Gastroesophageal sphincter (tissue), 4 donors: ENCODE measurements around the gene SP140L. TPM values are rescaled to one million over a fixed set of nuclear protein-coding genes. Genes with fewer than 3 reads are reported as not detected.

ENCODE experiments used
- ATAC-seq: fragments of 150-250 bp; one replicate; pipeline ENCODE4 v1.9.1; 2016; ENCODE audit warnings: mild to moderate bottlenecking, moderate library complexity
- H3K27ac ChIP-seq, 4 donors: fragments of 200-600 bp; sonication (generic) in 3 of 4; 1 replicate in 3 of 4; 2 replicates in 1 of 4; pipeline ENCODE4 v1.5.1; 2016 to 2019
- H3K27me3 ChIP-seq: fragments of 200-600 bp; sonication (generic); one replicate; pipeline ENCODE4 v1.5.1; 2019
- H3K36me3 ChIP-seq, 2 donors: fragments of 200-600 bp; sonication (generic); one replicate each; pipeline ENCODE4 v1.5.1; 2019; ENCODE audit warnings: control low read depth in 1 of 2
- H3K4me1 ChIP-seq, 3 donors: fragments of 200-600 bp; sonication (generic); 1 replicate in 2 of 3; 2 replicates in 1 of 3; pipeline ENCODE4 v1.5.1; 2016 to 2019; ENCODE audit warnings: control low read depth in 2 of 3
- H3K4me3 ChIP-seq, 2 donors: fragments of 200-600 bp; sonication (generic); one replicate each; pipeline ENCODE4 v1.5.1; 2019; ENCODE audit warnings: mild to moderate bottlenecking in 1 of 2, moderate library complexity in 1 of 2
- H3K9me3 ChIP-seq, 3 donors: fragments of 200-600 bp; sonication (generic); one replicate each; pipeline ENCODE4 v1.5.1; 2017 to 2019; ENCODE audit warnings: control low read depth in 2 of 3
- EP300 ChIP-seq: sonication (generic); formaldehyde crosslinking; IDR thresholded peaks from one replicate; pipeline ENCODE4 v1.6.1; 2017; ENCODE audit warnings: antibody characterized with exemption, mild to moderate bottlenecking
- POLR2A ChIP-seq, 2 donors: fragments of 450-650 bp; IDR thresholded peaks; one replicate each; pipeline ENCODE4 v1.6.1; 2017; ENCODE audit warnings: antibody characterized with exemption in 2 of 2, mild to moderate bottlenecking in 2 of 2, moderate library complexity in 1 of 2
- POLR2AphosphoS5 ChIP-seq: sonication (generic); formaldehyde crosslinking; IDR thresholded peaks from one replicate; pipeline ENCODE4 v1.6.1; 2017; ENCODE audit warnings: antibody characterized with exemption
- WGBS, 2 donors: methylation state at CpG; one replicate each; pipeline ENCODE4 v1.1.5; 2018; ENCODE audit warnings: low coverage in 1 of 2; 5-methylcytosine and 5-hydroxymethylcytosine counted together
- total RNA-seq, 4 donors: library from RNA; depleted of rRNA; stranded (reverse); fragments of >200 nt; gene quantifications; one replicate each; pipeline ENCODE4 v1.1.0, GENCODE V29; 2016
- TF ChIP-seq, protein P1 (sequence below), 4 experiments: fragments of 200-600 bp in 2 of 4; fragments of 450-650 bp in 2 of 4; sonication (generic) in 1 of 4; IDR thresholded peaks; one replicate each; pipeline ENCODE4 v1.5.1; 2017 to 2019; ENCODE audit warnings: antibody characterized with exemption in 4 of 4, mild to moderate bottlenecking in 2 of 4, moderate library complexity in 2 of 4

The SP140L gene
- total RNA-seq, 4 donors from 2014 or later: 6.1 to 11.0 (median 7.6) TPM

DNA sequence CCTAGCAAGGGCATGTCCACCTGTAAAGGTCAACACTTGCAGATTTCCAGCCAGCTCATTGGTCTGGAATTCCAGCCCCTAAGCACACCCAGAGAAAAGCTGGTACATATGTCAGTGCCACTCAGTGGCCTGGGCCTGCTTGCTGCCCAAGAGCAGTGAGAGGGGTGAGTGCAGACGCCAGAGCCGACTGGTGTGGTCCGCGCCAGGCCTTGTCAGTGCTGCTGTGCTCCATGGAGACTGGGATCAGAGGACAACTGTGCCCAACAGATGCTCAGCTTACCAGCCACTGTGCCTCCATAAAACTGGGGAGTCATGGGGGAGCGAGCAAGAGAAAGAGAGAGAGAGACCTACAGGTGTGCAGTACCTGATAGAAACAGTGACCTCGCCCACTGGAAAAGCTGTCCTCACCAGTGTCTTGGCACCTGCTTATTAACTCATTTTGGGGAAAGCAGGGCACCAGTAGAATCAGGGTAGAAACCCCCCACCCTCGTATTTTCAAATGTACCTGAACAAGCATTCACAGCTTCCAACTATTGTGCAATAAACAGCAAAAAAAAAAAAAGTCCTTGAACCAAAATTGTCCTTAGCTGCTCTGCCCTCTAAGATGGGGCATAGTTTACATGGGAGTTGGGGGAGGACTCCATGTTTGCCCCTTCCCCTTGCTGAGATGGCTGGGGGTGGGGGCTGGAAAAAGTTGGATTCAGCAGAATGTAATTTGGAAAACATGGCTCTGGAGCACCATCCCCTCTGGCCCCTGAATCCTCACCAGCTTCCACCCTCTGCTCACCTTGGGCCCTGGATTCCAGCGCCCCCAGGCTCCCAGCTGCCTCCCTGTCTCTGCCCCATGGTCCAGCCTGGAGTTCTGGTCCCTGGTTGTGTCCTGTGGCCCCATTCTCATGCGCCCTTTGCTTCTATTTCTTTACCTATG, 1.4 kb upstream of the SP140L start:
- WGBS, 2 donors: 95% methylated on average over 3 of the region's 9 CpGs
- no peak for ATAC-seq
- Histone ChIP-seq H3K27ac (no peak overlapping the region), H3K36me3 (peaks cover 0 to 4% of the 10 kb centered on the region in 2 donors), H3K27me3 (no peaks in the 10 kb centered on the region), H3K4me3 (no peak overlapping the region), H3K4me1 (peaks cover 0 to 20% (median 0%) of the 10 kb centered on the region in 3 donors), H3K9me3 (peaks cover 0 to 26% (median 0%) of the 10 kb centered on the region in 3 donors)
- no peak for TF ChIP-seq EP300

DNA sequence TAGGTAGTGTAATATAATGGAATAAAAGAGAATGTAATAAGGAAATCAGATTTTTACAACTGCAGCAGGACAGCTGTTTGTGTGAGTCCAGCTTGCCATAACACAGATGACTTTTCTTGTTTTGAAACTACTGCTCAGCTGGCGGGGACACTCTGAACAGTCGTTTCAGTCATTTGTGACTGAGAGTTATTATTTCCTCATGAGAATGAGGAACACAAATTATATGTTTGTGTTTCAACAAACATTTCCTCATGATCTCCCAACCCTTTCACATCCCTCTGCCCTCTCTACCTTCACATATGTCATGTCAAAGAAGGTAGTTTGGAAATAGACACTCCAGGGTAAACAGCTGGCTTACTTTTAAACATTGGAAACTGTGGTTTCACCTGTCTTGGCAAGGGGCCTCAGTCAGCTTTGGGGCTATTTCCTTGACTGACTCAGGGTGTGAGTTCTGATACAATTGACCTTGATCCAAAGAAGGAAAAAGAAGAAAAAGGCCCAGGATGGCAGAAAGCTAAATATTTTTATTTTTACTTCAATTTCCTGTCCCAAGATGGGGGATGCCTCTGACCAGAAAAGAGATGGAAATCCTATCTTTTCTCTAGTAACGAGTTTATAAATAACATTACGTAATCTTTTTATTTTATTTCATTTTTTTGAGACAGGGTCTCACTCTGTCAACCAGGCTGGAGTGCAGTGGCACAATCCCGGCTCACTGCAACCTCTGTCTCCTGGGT, 593 bp downstream of the SP140L start:
- H3K27me3 ChIP-seq: no peaks in the 10 kb centered on the region
- peak overlapping the region; percentile 49 to 64 for H3K4me3 ChIP-seq
- WGBS, 2 donors: 61 to 68% methylated on average over 4 to 5 of the region's 5 CpGs
- TF ChIP-seq, protein P1, sequence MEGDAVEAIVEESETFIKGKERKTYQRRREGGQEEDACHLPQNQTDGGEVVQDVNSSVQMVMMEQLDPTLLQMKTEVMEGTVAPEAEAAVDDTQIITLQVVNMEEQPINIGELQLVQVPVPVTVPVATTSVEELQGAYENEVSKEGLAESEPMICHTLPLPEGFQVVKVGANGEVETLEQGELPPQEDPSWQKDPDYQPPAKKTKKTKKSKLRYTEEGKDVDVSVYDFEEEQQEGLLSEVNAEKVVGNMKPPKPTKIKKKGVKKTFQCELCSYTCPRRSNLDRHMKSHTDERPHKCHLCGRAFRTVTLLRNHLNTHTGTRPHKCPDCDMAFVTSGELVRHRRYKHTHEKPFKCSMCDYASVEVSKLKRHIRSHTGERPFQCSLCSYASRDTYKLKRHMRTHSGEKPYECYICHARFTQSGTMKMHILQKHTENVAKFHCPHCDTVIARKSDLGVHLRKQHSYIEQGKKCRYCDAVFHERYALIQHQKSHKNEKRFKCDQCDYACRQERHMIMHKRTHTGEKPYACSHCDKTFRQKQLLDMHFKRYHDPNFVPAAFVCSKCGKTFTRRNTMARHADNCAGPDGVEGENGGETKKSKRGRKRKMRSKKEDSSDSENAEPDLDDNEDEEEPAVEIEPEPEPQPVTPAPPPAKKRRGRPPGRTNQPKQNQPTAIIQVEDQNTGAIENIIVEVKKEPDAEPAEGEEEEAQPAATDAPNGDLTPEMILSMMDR (IDR thresholded peaks at IDR 0.05): no peak
- no peak for TF ChIP-seq POLR2AphosphoS5
- no peak for TF ChIP-seq EP300
- no peak for TF ChIP-seq POLR2A (IDR thresholded peaks at IDR 0.05)
- ATAC-seq: no peak
- peaks cover 0 to 4% of the 10 kb centered on the region in 2 donors for H3K36me3 ChIP-seq
- peaks cover 0 to 10% (median 0%) of the 10 kb centered on the region in 3 donors for H3K9me3 ChIP-seq
- H3K4me1 ChIP-seq: peaks cover 0 to 20% (median 0%) of the 10 kb centered on the region in 3 donors
- H3K27ac ChIP-seq: peak overlapping the region in 3 of 4 donors; percentile 57 to 73 (median 68)

DNA sequence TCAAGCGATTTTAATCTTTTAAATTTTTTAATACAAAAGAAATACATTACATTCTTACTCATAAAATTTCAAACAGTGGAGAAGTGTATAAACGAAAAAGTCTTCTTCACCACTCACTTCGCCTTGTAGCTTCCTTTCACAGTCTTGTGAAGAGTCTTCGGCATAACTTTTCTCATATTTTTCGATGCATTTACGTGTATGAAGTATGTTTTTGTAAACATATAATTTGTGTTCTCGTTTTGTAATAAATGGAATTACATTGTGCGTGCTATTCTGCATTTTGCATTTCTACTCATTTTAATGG, 1.1 kb downstream of the SP140L start:
- TF ChIP-seq EP300 (no peak), POLR2A (IDR thresholded peaks at IDR 0.05) (no peak), POLR2AphosphoS5 (no peak)
- TF ChIP-seq, protein P1 (IDR thresholded peaks at IDR 0.05): no peak
- Histone ChIP-seq H3K27ac (no peak overlapping the region), H3K36me3 (peaks cover 0 to 6% of the 10 kb centered on the region in 2 donors), H3K27me3 (no peaks in the 10 kb centered on the region), H3K4me1 (peaks cover 0 to 20% (median 0%) of the 10 kb centered on the region in 3 donors), H3K4me3 (peak overlapping the region in 1 of 2 donors; percentile 49), H3K9me3 (peaks cover 0 to 5% (median 0%) of the 10 kb centered on the region in 3 donors)
- 91 to 97% methylated on average over 7 to 8 of the region's 8 CpGs for WGBS, 2 donors
- no peak for ATAC-seq

DNA sequence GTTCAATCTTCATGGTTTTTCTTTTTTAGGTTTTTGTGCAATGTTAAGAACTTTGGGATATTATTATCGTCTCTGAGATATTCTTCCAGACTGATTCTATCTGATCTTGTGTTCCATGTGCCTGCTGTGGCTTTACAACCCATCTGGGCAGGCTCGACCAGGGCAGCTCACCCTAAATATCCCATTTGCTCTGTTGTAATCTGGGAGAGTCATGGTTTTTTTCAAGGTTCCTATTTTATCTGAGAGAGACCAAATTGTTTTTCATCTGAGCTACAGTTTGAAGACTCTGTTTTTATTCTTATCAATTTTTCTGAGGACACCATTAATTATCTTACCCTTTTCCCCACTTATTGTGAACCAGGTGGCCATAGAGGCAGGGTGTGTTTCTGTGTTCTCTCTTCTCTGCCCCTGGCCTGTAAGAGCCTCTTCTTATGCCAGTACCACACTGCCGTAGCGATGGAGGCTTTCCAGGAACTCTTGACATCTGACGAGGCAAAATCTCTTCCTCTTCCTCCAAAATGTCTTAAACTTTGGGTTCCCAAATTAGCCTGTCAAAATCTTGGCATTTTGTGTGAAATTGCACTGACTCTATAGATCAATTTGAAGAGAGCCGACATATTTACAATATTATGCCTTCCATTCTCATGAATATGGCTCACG, 3.1 kb downstream of the SP140L start:
- TF ChIP-seq POLR2AphosphoS5: no peak
- ATAC-seq: no peak

DNA sequence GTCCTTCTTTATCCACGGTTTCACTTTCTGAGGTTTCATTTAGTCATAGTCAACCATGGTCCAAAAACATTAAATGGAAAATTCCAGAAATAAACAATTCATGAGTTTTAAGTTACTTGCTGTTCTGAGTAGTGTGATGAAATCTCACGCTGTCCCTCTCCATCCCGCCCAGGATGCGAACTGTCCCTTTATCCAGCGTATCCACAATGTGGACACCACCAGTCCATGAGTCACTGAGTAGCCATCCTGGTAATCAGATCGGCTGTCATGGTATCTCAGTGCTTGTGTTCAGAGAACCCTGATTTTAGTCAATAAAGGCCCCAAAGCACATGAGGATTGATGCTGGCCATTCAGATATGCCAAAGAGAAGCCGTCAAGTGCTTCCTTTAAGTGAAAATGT, 3.7 kb downstream of the SP140L start:
- Histone ChIP-seq H3K27ac (no peak overlapping the region), H3K27me3 (no peaks in the 10 kb centered on the region), H3K4me1 (peaks cover 0 to 20% (median 0%) of the 10 kb centered on the region in 3 donors), H3K9me3 (no peaks in the 10 kb centered on the region), H3K36me3 (peaks cover 0 to 19% of the 10 kb centered on the region in 2 donors), H3K4me3 (no peak overlapping the region)
- no peak for ATAC-seq
- WGBS, 2 donors: 90 to 92% methylated on average over 3 to 6 of the region's 7 CpGs
- TF ChIP-seq POLR2A (IDR thresholded peaks at IDR 0.05) (no peak), POLR2AphosphoS5 (no peak)

More for the DNA sequence above, 3.1 kb downstream of the SP140L start:
- Histone ChIP-seq H3K36me3 (peaks cover 0 to 19% of the 10 kb centered on the region in 2 donors), H3K4me3 (no peak overlapping the region), H3K4me1 (peaks cover 0 to 20% (median 0%) of the 10 kb centered on the region in 3 donors), H3K9me3 (no peaks in the 10 kb centered on the region), H3K27me3 (no peaks in the 10 kb centered on the region), H3K27ac (no peak overlapping the region)
- 83 to 95% methylated on average over 7 of the region's 7 CpGs for WGBS, 2 donors

DNA sequence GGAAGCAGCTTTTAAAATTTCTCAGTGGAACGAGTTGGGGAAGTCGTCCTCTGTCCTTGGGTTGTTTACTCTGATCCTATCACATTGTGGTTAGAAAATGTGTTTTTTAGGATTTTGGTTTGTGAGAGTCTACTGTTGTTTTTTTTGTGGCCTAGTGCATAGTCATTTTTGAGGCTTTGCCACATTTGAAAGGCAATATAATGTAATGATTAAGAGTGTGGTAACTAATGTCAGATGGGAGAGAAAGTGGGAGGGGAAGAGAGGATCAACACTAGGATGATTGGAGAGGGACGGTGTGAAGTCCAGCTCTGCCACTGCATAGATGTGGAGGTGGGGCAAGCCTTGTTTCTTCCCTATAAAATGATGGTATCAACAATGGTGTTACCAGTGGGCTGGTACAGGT, 8.5 kb downstream of the SP140L start:
- H3K4me3 ChIP-seq: no peak overlapping the region
- no peaks in the 10 kb centered on the region for H3K9me3 ChIP-seq
- H3K27ac ChIP-seq: no peak overlapping the region
- ATAC-seq: no peak
- no peak for TF ChIP-seq POLR2AphosphoS5
- no peak for TF ChIP-seq POLR2A (IDR thresholded peaks at IDR 0.05)
- TF ChIP-seq, protein P1 (IDR thresholded peaks at IDR 0.05): no peak
- TF ChIP-seq EP300: no peak
- H3K36me3 ChIP-seq: peaks cover 0 to 27% of the 10 kb centered on the region in 2 donors
- 35 to 40% methylated on average over 2 to 3 of the region's 3 CpGs for WGBS, 2 donors
- H3K27me3 ChIP-seq: no peaks in the 10 kb centered on the region
- H3K4me1 ChIP-seq: no peaks in the 10 kb centered on the region
